GM12878 (cell line): Measurements from ENCODE around the gene C21orf58. TPM values are rescaled to one million over a fixed set of nuclear protein-coding genes. Genes with fewer than 3 reads are reported as not detected.

Source experiments
- IRF3 ChIP-seq: fragments of 450-650 bp; IDR thresholded peaks from 2 replicates; pipeline ENCODE4 v1.6.1; 2014; ENCODE audit warnings: mild to moderate bottlenecking
- IRF5 ChIP-seq: fragments of 450-650 bp; IDR thresholded peaks from 2 replicates; pipeline ENCODE4 v1.6.1; 2017; ENCODE audit warnings: borderline replicate concordance
- PKNOX1 ChIP-seq: fragments of 450-650 bp; IDR thresholded peaks from 2 replicates; pipeline ENCODE4 v1.6.1; 2016; ENCODE audit warnings: mild to moderate bottlenecking
- SKIL ChIP-seq: fragments of 450-650 bp; IDR thresholded peaks from 2 replicates; pipeline ENCODE4 v1.6.1; 2017; ENCODE audit warnings: mild to moderate bottlenecking, low read depth, inconsistent platforms; ENCODE audit not compliant: poor library complexity, severe bottlenecking
- SMC3 ChIP-seq: IDR thresholded peaks from 2 replicates; pipeline ENCODE4 v1.6.1; 2011; ENCODE audit warnings: low read length, improper control_type of control experiment, borderline replicate concordance
- SREBF1 ChIP-seq: IDR thresholded peaks from 2 replicates; pipeline ENCODE4 v1.6.1; 2012; ENCODE audit warnings: mild to moderate bottlenecking, low read length
- ZNF217 ChIP-seq: fragments of 450-650 bp; IDR thresholded peaks from 2 replicates; pipeline ENCODE4 v1.6.1; 2017; ENCODE audit warnings: antibody characterized with exemption, mild to moderate bottlenecking
- ZZZ3 ChIP-seq: IDR thresholded peaks from 2 replicates; pipeline ENCODE4 v1.6.1; 2011; ENCODE audit warnings: low read depth; ENCODE audit not compliant: control insufficient read depth, insufficient read length
- polyA plus RNA-seq, 11 experiments: library from polyadenylated mRNA; depleted of rRNA in 4 of 11; unstranded in 6 of 11; stranded (reverse) in 5 of 11; fragments of >200 nt; fragmentation: Nextera tagmentation in 4 of 11; fragmentation: Illumina TruSeq in 1 of 11; extraction: Ambion mirVana in 4 of 11; extraction: Trizol in 1 of 11; gene quantifications; 1 replicate in 1 of 11; 2 replicates in 10 of 11; pipeline versions ENCODE4 v1.2.1 to v1.2.3, GENCODE V29; 2011 to 2016; ENCODE audit warnings: inconsistent platforms in 2 of 11, missing spikeins in 2 of 11, low read depth in 1 of 11
- total RNA-seq, 4 experiments: library from RNA; depleted of rRNA in 3 of 4; stranded (reverse); fragments of >200 nt in 3 of 4; fragmentation: Illumina TruSeq in 1 of 4; extraction: Trizol in 1 of 4; gene quantifications; 2 replicates each; pipeline versions ENCODE4 v1.2.1 to v1.2.3, GENCODE V29; 2013 to 2021

C21orf58 gene
- total and polyA plus RNA-seq, 10 of the 15 experiments (the other 5 are each of a cell fraction or from before 2014, with no cell fraction given) = 1.1 to 22.3 (median 11.8) TPM

- TF ChIP-seq PKNOX1 = no peak
- TF ChIP-seq IRF5 = no peak
- TF ChIP-seq SREBF1 = no peak
- TF ChIP-seq SKIL = no peak
- no peak for TF ChIP-seq ZZZ3
- TF ChIP-seq IRF3 = no peak
- TF ChIP-seq SMC3 = no peak
- TF ChIP-seq ZNF217 = no peak
Observed at GRCh38 chr21:46299167-46299566, 24.5 kb downstream of the C21orf58 start (continued).
